GM20431 (cell line): ENCODE data around the gene ECHDC1.

ENCODE experiments used
- in situ Hi-C: fragments of 300-500 bp; cut with MseI, MboI; formaldehyde crosslinking; loops from one replicate; pipeline ENCODE4 v1.15.0; 2020; ENCODE audit warnings: low sequenced_read_pairs; ENCODE audit not compliant: unreplicated experiment

Gene ECHDC1

GRCh38 chr6:127297502-127298070 lies 45.8 kb downstream of the ECHDC1 start:
- in situ Hi-C loops: no loop called here

- in situ Hi-C loops: no loop called here
Observed at GRCh38 chr6:127291495-127291894, 51.9 kb downstream of the ECHDC1 start.

- in situ Hi-C loops: no loop called here
Observed at GRCh38 chr6:127290391-127291265, 52.8 kb downstream of the ECHDC1 start.

GRCh38 chr6:127289934-127290333 lies 53.5 kb downstream of the ECHDC1 start:
- in situ Hi-C loops: no loop called here

GRCh38 chr6:127288705-127289104 lies 54.7 kb downstream of the ECHDC1 start:
- in situ Hi-C loops: no loop called here

GRCh38 chr6:127282184-127282583 lies 61.2 kb downstream of the ECHDC1 start:
- in situ Hi-C loops: no loop called here

GRCh38 chr6:127279815-127280214 lies 63.6 kb downstream of the ECHDC1 start:
- in situ Hi-C loops: no loop called here

- in situ Hi-C loops: no loop called here
Observed at GRCh38 chr6:127277878-127278843, 65.2 kb downstream of the ECHDC1 start.

GRCh38 chr6:127276331-127276730 lies 67.1 kb downstream of the ECHDC1 start:
- in situ Hi-C loops: no loop called here

- in situ Hi-C loops: no loop called here
Observed at GRCh38 chr6:127273499-127273898, 69.9 kb downstream of the ECHDC1 start.

- in situ Hi-C loops: no loop called here
Observed at GRCh38 chr6:127272576-127272975, 70.8 kb downstream of the ECHDC1 start.

- in situ Hi-C loops: no loop called here
Observed at GRCh38 chr6:127267646-127268625, 75.5 kb downstream of the ECHDC1 start.

GRCh38 chr6:127266892-127267645 lies 76.3 kb downstream of the ECHDC1 start:
- in situ Hi-C loops: no loop called here

GRCh38 chr6:127266178-127266891 lies 77.1 kb downstream of the ECHDC1 start, which contains the start of gene RNF146:
Gene RNF146 (plus strand): TSS chr6:127266864. CDS start chr6:127280339, 13,475 bp downstream.
- in situ Hi-C loops: no loop called here

GRCh38 chr6:127263481-127263880 lies 79.9 kb downstream of the ECHDC1 start:
- in situ Hi-C loops: no loop called here

GRCh38 chr6:127262896-127263295 lies 80.5 kb downstream of the ECHDC1 start:
- in situ Hi-C loops: no loop called here

GRCh38 chr6:127255286-127255685 lies 88.1 kb downstream of the ECHDC1 start:
- in situ Hi-C loops: no loop called here

- in situ Hi-C loops: no loop called here
Observed at GRCh38 chr6:127249621-127250020, 93.8 kb downstream of the ECHDC1 start.
